K562 treated with DMSO at 1 percent for 12 hours (cell line): ENCODE measurements around the gene PGA3. TPM values are rescaled to one million over a fixed set of nuclear protein-coding genes. Genes with fewer than 3 reads are reported as not detected.

Experiments
- total RNA-seq: library from RNA; unstranded; fragments of 300-600 nt; gene quantifications from 2 replicates; pipeline ENCODE4 v1.2.3, GENCODE V29; 2022; ENCODE audit not compliant: insufficient read depth

The PGA3 gene
- not detected in 2 replicates for total RNA-seq

DNA sequence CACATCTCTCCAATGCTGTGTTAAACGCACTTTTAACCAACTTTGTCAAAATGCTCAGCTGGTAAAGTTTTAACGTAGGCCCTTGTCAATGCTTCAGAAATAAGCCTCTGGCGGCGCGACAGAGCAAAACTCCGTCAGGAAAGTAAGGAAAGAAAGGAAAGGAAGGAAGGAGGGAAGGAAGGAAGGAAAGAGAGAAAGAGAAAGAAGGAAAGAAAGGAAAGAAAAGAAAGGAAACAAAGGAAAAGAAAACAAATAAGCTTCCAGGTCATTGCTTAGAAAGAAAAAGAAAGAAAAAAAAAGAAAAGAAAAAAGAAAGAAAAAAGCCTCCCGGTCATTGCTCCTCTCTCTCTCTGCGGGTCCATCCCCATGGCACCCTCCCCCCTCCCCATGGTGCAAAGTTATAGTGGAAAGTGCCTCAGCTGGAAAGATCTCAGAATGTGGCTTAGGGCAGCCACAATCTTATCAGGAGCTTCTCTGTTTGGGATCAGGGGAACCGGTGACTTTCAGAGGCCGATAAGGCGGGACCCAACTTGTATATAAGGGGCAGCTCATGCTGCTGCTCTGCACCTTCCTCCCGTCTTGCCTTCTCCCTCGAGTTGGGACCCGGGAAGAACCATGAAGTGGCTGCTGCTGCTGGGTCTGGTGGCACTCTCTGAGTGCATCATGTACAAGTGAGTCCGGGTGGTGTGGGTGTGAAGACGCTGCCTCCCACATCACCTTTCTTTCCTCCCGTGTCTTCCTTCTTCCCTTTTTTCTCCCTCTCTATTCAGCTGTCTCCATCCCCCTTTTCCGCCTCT, at the start of gene PGA3:
TSS of gene PGA3 (plus strand) at position 566 of the 797 bp plus-strand sequence. CDS start at position 616, 50 bp downstream.

DNA sequence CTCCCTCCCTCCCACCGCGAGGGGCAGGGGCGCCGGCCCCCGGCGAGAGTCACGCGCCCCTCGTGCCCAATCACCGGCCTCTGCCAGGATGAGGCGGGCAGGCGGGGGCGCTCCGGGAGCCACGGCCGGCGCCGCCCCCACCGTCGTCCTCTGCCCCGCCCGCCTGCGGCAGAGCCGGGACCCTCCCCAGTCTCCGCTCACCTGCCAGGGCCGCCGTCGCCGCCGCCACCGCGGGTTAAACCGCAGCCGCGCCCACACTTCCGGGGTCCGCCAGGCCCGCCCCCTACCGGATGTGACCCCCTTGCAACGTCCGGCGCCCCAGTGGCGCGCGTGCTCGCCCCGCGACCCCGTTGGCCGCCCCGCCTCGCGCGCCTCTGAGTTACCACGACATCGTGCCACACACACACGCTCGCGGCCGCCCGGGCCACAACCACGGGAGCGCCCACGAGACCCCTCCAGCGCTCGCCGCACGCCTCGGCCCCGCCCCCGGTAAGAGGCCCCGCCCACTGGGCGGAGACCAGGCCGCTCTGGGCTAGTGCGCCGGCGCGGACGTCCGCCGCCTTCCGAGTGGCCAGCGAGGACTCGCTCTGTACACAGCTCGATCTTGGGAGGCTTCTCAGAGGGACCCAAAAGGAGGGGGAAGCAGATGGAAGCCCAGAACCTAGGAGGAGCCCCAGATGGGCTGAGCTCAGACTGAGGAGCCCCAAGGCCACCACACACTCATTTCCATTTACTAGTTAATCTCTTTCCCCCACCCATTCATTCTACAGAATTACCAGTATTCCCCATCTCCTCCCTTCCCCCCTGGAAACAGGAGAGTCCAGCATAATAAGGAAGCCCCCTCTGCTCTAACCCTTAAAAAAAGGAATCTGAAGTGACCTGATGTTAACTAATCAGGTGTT, 41.9 kb upstream of the PGA3 start, which contains the start of gene VPS37C:
TSS of gene VPS37C (minus strand) at position 237 of the 902 bp plus-strand sequence. CDS start 22,597 bp downstream, outside the sequence.

DNA sequence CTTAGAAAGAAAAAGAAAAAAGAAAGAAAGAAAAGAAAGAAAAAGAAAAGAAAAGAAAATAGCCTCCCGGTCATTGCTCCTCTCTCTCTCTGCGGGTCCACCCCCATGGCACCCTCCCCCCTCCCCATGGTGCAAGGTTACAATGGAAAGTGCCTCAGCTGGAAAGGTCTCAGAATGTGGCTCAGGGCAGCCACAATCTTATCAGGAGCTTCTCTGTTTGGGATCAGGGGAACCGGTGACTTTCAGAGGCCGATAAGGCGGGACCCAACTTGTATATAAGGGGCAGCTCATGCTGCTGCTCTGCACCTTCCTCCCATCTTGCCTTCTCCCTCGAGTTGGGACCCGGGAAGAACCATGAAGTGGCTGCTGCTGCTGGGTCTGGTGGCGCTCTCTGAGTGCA, 18.7 kb downstream of the PGA3 start, which contains the start of gene PGA4:
TSS of gene PGA4 (plus strand) at position 301 of the 400 bp plus-strand sequence. CDS start at position 355, 54 bp downstream.

DNA sequence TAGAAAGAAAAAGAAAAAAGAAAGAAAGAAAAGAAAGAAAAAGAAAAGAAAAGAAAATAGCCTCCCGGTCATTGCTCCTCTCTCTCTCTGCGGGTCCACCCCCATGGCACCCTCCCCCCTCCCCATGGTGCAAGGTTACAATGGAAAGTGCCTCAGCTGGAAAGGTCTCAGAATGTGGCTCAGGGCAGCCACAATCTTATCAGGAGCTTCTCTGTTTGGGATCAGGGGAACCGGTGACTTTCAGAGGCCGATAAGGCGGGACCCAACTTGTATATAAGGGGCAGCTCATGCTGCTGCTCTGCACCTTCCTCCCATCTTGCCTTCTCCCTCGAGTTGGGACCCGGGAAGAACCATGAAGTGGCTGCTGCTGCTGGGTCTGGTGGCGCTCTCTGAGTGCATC, 37.6 kb downstream of the PGA3 start, which contains the start of gene PGA5:
TSS of gene PGA5 (plus strand) at position 301 of the 400 bp plus-strand sequence. CDS start at position 353, 52 bp downstream.

Other genes starting within 250 kb of the PGA3 start
- not detected in 2 replicates for gene CD6, start 231.8 kb upstream of the PGA3 start, total RNA-seq
- not detected in 2 replicates for gene CD5, start 101.0 kb upstream of the PGA3 start, total RNA-seq
- gene VPS37C, start 42.1 kb upstream of the PGA3 start, total RNA-seq: 16.5 and 22.7 TPM in 2 replicates
- gene PGA4, start 18.8 kb downstream of the PGA3 start, total RNA-seq: not detected in 2 replicates
- gene PGA5, start 37.7 kb downstream of the PGA3 start, total RNA-seq: not detected in 2 replicates
- 1.9 and 2.8 TPM in 2 replicates for gene VWCE, start 91.8 kb downstream of the PGA3 start, total RNA-seq
- 116 and 164 TPM in 2 replicates for gene DDB1, start 129.6 kb downstream of the PGA3 start, total RNA-seq
- gene TKFC, start 129.7 kb downstream of the PGA3 start, total RNA-seq: 18.6 and 23.8 TPM in 2 replicates
- 69.1 and 92.4 TPM in 2 replicates for gene CYB561A3, start 158.4 kb downstream of the PGA3 start, total RNA-seq
- 25.5 and 31.9 TPM in 2 replicates for gene TMEM138, start 158.9 kb downstream of the PGA3 start, total RNA-seq
- gene TMEM216, start 189.1 kb downstream of the PGA3 start, total RNA-seq: 6.9 and 8.2 TPM in 2 replicates
- gene CPSF7, start 226.5 kb downstream of the PGA3 start, total RNA-seq: 26.9 and 72.1 TPM in 2 replicates
- 48.0 and 53.6 TPM in 2 replicates for gene SDHAF2, start 226.6 kb downstream of the PGA3 start, total RNA-seq